ENCODE data around the gene SLC22A16.
A peak's percentile ranks its signal among the peaks of the same experiment; 100 is the strongest.

The SLC22A16 gene

GRCh38 chr6:110493253-110493800 lies 16.9 kb upstream of the SLC22A16 start:
- H2BK12ac ChIP-seq (ENCODE audit: low read length in 2 of 2), result no peak overlapping the region
- H4K8ac ChIP-seq (ENCODE audit: low read length), result no peak overlapping the region
- H3K14ac ChIP-seq (ENCODE audit: low read length in 2 of 2), result peak overlapping the region in 1 of 2 experiments; percentile 30
- no peak overlapping the region for H2AFZ ChIP-seq (ENCODE audit: low read depth, low read length)
- no peaks in the 10 kb centered on the region for H3K9me3 ChIP-seq (ENCODE audit: control insufficient read depth, low read length)
- H2BK120ac ChIP-seq (ENCODE audit: low read depth, low read length), result no peak overlapping the region
- no peaks in the 10 kb centered on the region for H3K4me1 ChIP-seq (ENCODE audit: control insufficient read depth, insufficient read depth, low read depth, low read length)
- 96% methylated on average over 8 of the region's 9 CpGs for WGBS
- H3K36me3 ChIP-seq (ENCODE audit: control insufficient read depth in 1 of 2, insufficient read depth in 2 of 2, low read depth in 1 of 2, low read length in 2 of 2), result no peaks in the 10 kb centered on the region
- no peak overlapping the region for H3K4me3 ChIP-seq (ENCODE audit: insufficient read depth in 1 of 2, low read depth in 1 of 2, low read length in 2 of 2)
- H3K18ac ChIP-seq (ENCODE audit: low read depth in 1 of 2, low read length in 2 of 2), result no peak overlapping the region
- no peak for DNase-seq
- H4K91ac ChIP-seq (ENCODE audit: low read length), result no peak overlapping the region
- H2BK5ac ChIP-seq (ENCODE audit: low read depth, low read length, poor library complexity, severe bottlenecking), result no peak overlapping the region
- no peak overlapping the region for H2BK15ac ChIP-seq (ENCODE audit: low read depth, poor library complexity, severe bottlenecking)
- no peak overlapping the region for H3K9ac ChIP-seq (ENCODE audit: low read length)
- H3K4ac ChIP-seq (ENCODE audit: low read depth in 1 of 2, low read length in 2 of 2), result no peak overlapping the region
- no peak overlapping the region for H3K27ac ChIP-seq (ENCODE audit: low read length, poor library complexity, severe bottlenecking)
- no peak overlapping the region for H3K4me2 ChIP-seq (ENCODE audit: low read length, poor library complexity, severe bottlenecking)
- peaks cover 0 to 20% of the 10 kb centered on the region in 2 experiments for H3K27me3 ChIP-seq (ENCODE audit: control insufficient read depth in 1 of 2, insufficient read depth in 1 of 2, low read length in 2 of 2)
- H3K23ac ChIP-seq (ENCODE audit: low read length in 2 of 2), result no peak overlapping the region
- no peaks in the 10 kb centered on the region for H3K79me1 ChIP-seq (replicated peaks; ENCODE audit: low read length, poor library complexity, severe bottlenecking)
- H2AK5ac ChIP-seq (ENCODE audit: low read length, severe bottlenecking), result no peak overlapping the region

GRCh38 chr6:110492584-110492983 lies 16.2 kb upstream of the SLC22A16 start:
- no peak overlapping the region for H3K23ac ChIP-seq (ENCODE audit: low read length in 2 of 2)
- no peak overlapping the region for H2BK12ac ChIP-seq (ENCODE audit: low read length in 2 of 2)
- H2BK15ac ChIP-seq (ENCODE audit: low read depth, poor library complexity, severe bottlenecking), result no peak overlapping the region
- H3K18ac ChIP-seq (ENCODE audit: low read depth in 1 of 2, low read length in 2 of 2), result no peak overlapping the region
- H3K9me3 ChIP-seq (ENCODE audit: control insufficient read depth, low read length), result no peaks in the 10 kb centered on the region
- H3K4me2 ChIP-seq (ENCODE audit: low read length, poor library complexity, severe bottlenecking), result no peak overlapping the region
- H3K36me3 ChIP-seq (ENCODE audit: control insufficient read depth in 1 of 2, insufficient read depth in 2 of 2, low read depth in 1 of 2, low read length in 2 of 2), result no peaks in the 10 kb centered on the region
- DNase-seq, result no peak
- H3K14ac ChIP-seq (ENCODE audit: low read length in 2 of 2), result no peak overlapping the region
- H3K4me1 ChIP-seq (ENCODE audit: control insufficient read depth, insufficient read depth, low read depth, low read length), result no peaks in the 10 kb centered on the region
- no peak overlapping the region for H4K8ac ChIP-seq (ENCODE audit: low read length)
- H3K27ac ChIP-seq (ENCODE audit: low read length, poor library complexity, severe bottlenecking), result no peak overlapping the region
- 71% methylated on average over 6 of the region's 7 CpGs for WGBS
- no peak overlapping the region for H2BK5ac ChIP-seq (ENCODE audit: low read depth, low read length, poor library complexity, severe bottlenecking)
- no peak overlapping the region for H2AFZ ChIP-seq (ENCODE audit: low read depth, low read length)
- no peaks in the 10 kb centered on the region for H3K79me1 ChIP-seq (replicated peaks; ENCODE audit: low read length, poor library complexity, severe bottlenecking)
- peaks cover 0 to 13% of the 10 kb centered on the region in 2 experiments for H3K27me3 ChIP-seq (ENCODE audit: control insufficient read depth in 1 of 2, insufficient read depth in 1 of 2, low read length in 2 of 2)
- H4K91ac ChIP-seq (ENCODE audit: low read length), result no peak overlapping the region
- peak overlapping the region; percentile 52 for H3K9ac ChIP-seq (ENCODE audit: low read length)
- H3K4ac ChIP-seq (ENCODE audit: low read depth in 1 of 2, low read length in 2 of 2), result no peak overlapping the region
- no peak overlapping the region for H2AK5ac ChIP-seq (ENCODE audit: low read length, severe bottlenecking)
- H3K4me3 ChIP-seq (ENCODE audit: insufficient read depth in 1 of 2, low read depth in 1 of 2, low read length in 2 of 2), result no peak overlapping the region
- no peak overlapping the region for H2BK120ac ChIP-seq (ENCODE audit: low read depth, low read length)

- no peak overlapping the region for H2BK15ac ChIP-seq (ENCODE audit: low read depth, poor library complexity, severe bottlenecking)
- H3K79me1 ChIP-seq (replicated peaks; ENCODE audit: low read length, poor library complexity, severe bottlenecking), result no peaks in the 10 kb centered on the region
- 81% methylated on average over 6 of the region's 7 CpGs for WGBS
- no peak overlapping the region for H2AK5ac ChIP-seq (ENCODE audit: low read length, severe bottlenecking)
- no peak for DNase-seq
- no peak overlapping the region for H3K14ac ChIP-seq (ENCODE audit: low read length in 2 of 2)
- peak overlapping the region in 1 of 2 experiments; percentile 68 for H3K4me3 ChIP-seq (ENCODE audit: insufficient read depth in 1 of 2, low read depth in 1 of 2, low read length in 2 of 2)
- H2BK12ac ChIP-seq (ENCODE audit: low read length in 2 of 2), result no peak overlapping the region
- H3K4me2 ChIP-seq (ENCODE audit: low read length, poor library complexity, severe bottlenecking), result no peak overlapping the region
- H3K27ac ChIP-seq (ENCODE audit: low read length, poor library complexity, severe bottlenecking), result no peak overlapping the region
- H2BK5ac ChIP-seq (ENCODE audit: low read depth, low read length, poor library complexity, severe bottlenecking), result no peak overlapping the region
- H4K91ac ChIP-seq (ENCODE audit: low read length), result no peak overlapping the region
- peaks cover 0 to 12% of the 10 kb centered on the region in 2 experiments for H3K27me3 ChIP-seq (ENCODE audit: control insufficient read depth in 1 of 2, insufficient read depth in 1 of 2, low read length in 2 of 2)
- H3K23ac ChIP-seq (ENCODE audit: low read length in 2 of 2), result no peak overlapping the region
- H3K9me3 ChIP-seq (ENCODE audit: control insufficient read depth, low read length), result no peaks in the 10 kb centered on the region
- H3K4ac ChIP-seq (ENCODE audit: low read depth in 1 of 2, low read length in 2 of 2), result no peak overlapping the region
- no peaks in the 10 kb centered on the region for H3K36me3 ChIP-seq (ENCODE audit: control insufficient read depth in 1 of 2, insufficient read depth in 2 of 2, low read depth in 1 of 2, low read length in 2 of 2)
- no peak overlapping the region for H2AFZ ChIP-seq (ENCODE audit: low read depth, low read length)
- peak overlapping the region; percentile 52 for H3K9ac ChIP-seq (ENCODE audit: low read length)
- peaks cover 1% of the 10 kb centered on the region for H3K4me1 ChIP-seq (ENCODE audit: control insufficient read depth, insufficient read depth, low read depth, low read length)
- no peak overlapping the region for H3K18ac ChIP-seq (ENCODE audit: low read depth in 1 of 2, low read length in 2 of 2)
- no peak overlapping the region for H2BK120ac ChIP-seq (ENCODE audit: low read depth, low read length)
- no peak overlapping the region for H4K8ac ChIP-seq (ENCODE audit: low read length)
Observed at GRCh38 chr6:110491644-110492317, 15.4 kb upstream of the SLC22A16 start.

DNA sequence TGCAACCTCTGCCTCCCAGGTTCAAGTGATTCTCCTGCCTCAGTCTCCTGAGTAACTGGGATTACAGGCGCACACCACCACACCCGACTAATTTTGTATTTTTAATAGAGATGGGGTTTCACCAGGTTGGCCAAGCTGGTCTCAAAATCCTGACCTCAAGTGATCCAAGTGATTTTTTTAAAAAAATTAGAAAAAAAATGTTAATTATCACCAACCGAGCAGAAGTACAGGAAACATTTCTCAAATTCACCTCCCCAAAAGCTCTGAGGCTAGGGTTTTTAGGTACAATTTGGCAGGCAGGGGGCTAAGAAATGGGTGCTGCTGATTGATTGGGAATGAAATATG lies 14.9 kb upstream of the SLC22A16 start:
- H3K36me3 ChIP-seq (ENCODE audit: control insufficient read depth in 1 of 2, insufficient read depth in 2 of 2, low read depth in 1 of 2, low read length in 2 of 2), result no peaks in the 10 kb centered on the region
- H3K9ac ChIP-seq (ENCODE audit: low read length), result peak overlapping the region; percentile 52
- peak overlapping the region in 1 of 2 experiments; percentile 68 for H3K4me3 ChIP-seq (ENCODE audit: insufficient read depth in 1 of 2, low read depth in 1 of 2, low read length in 2 of 2)
- no peak overlapping the region for H3K14ac ChIP-seq (ENCODE audit: low read length in 2 of 2)
- no peak for DNase-seq
- no peak overlapping the region for H2BK15ac ChIP-seq (ENCODE audit: low read depth, poor library complexity, severe bottlenecking)
- no peaks in the 10 kb centered on the region for H3K9me3 ChIP-seq (ENCODE audit: control insufficient read depth, low read length)
- no peak overlapping the region for H3K4ac ChIP-seq (ENCODE audit: low read depth in 1 of 2, low read length in 2 of 2)
- H3K4me1 ChIP-seq (ENCODE audit: control insufficient read depth, insufficient read depth, low read depth, low read length), result peaks cover 1% of the 10 kb centered on the region
- no peak overlapping the region for H4K91ac ChIP-seq (ENCODE audit: low read length)
- H3K4me2 ChIP-seq (ENCODE audit: low read length, poor library complexity, severe bottlenecking), result no peak overlapping the region
- no peak overlapping the region for H2BK5ac ChIP-seq (ENCODE audit: low read depth, low read length, poor library complexity, severe bottlenecking)
- H3K27me3 ChIP-seq (ENCODE audit: control insufficient read depth in 1 of 2, insufficient read depth in 1 of 2, low read length in 2 of 2), result peaks cover 0 to 12% of the 10 kb centered on the region in 2 experiments
- no peak overlapping the region for H2BK12ac ChIP-seq (ENCODE audit: low read length in 2 of 2)
- H3K18ac ChIP-seq (ENCODE audit: low read depth in 1 of 2, low read length in 2 of 2), result no peak overlapping the region
- H4K8ac ChIP-seq (ENCODE audit: low read length), result no peak overlapping the region
- H3K27ac ChIP-seq (ENCODE audit: low read length, poor library complexity, severe bottlenecking), result no peak overlapping the region
- H3K23ac ChIP-seq (ENCODE audit: low read length in 2 of 2), result no peak overlapping the region
- WGBS, result 100% methylated on average over 2 of the region's 3 CpGs
- H2AK5ac ChIP-seq (ENCODE audit: low read length, severe bottlenecking), result no peak overlapping the region
- H2BK120ac ChIP-seq (ENCODE audit: low read depth, low read length), result no peak overlapping the region
- H3K79me1 ChIP-seq (replicated peaks; ENCODE audit: low read length, poor library complexity, severe bottlenecking), result no peaks in the 10 kb centered on the region
- no peak overlapping the region for H2AFZ ChIP-seq (ENCODE audit: low read depth, low read length)

All from mesenchymal stem cell (in vitro differentiated cells and primary cell).